ENCODE results near the gene CORO2B. TPM values are rescaled to one million over a fixed set of nuclear protein-coding genes. Genes with fewer than 3 reads are reported as not detected.

Gene CORO2B, protein sequence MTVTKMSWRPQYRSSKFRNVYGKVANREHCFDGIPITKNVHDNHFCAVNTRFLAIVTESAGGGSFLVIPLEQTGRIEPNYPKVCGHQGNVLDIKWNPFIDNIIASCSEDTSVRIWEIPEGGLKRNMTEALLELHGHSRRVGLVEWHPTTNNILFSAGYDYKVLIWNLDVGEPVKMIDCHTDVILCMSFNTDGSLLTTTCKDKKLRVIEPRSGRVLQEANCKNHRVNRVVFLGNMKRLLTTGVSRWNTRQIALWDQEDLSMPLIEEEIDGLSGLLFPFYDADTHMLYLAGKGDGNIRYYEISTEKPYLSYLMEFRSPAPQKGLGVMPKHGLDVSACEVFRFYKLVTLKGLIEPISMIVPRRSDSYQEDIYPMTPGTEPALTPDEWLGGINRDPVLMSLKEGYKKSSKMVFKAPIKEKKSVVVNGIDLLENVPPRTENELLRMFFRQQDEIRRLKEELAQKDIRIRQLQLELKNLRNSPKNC
- 31.3 and 42.5 TPM in 2 replicates for total RNA-seq

DNA sequence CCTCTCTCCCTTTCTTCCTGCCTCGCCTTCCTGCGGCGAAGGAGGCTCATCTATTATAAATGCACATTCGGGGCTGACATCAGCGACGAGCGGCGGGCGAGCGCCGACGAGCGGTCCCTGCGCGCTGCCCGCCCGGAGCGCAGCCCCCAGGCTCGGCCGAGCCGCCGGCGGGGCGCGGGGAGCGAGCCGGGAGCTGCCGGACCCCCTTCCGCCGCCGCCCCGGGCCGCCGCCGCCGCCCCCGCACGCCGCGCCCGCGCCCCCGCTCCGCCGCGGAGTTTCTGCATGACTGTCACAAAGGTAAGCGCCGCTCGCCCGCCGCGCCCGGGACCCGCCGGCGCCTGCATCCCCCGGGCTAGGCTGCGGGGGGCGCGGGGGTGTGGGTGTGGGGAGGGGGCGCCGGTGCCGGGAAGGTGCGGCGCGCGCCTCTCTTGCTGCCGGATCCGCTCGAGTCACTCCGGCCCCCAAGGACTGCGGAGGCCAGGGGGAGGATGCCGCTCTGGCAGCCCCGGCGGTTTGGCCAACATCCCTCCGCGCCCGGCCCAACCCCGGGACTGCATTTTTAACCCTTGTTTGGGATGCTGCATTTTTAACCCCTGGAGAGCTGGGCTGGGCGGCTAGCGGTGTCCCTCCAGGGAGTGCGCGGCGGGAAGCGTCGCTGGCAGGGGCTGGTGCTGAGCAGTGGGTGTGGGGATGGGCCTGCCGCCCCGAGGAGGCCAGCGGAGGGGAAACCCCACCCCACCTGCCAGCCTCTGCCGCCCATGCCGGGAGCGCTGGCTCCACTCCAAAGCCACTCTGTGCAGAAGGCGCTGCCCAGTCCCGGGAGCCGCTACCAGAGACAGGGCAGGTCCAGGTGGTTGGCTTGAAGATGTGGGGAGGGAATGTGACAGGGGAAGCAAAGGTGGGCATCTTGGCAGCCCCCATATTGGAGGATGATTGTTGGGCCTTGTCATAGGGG lies at the start of gene CORO2B:
CORO2B (plus strand) TSS at position 14 of the 956 bp plus-strand sequence; CDS start at position 284, 270 bp downstream.

Other genes starting within 250 kb of the CORO2B start
- gene ITGA11, start 146.8 kb upstream of the CORO2B start, total RNA-seq, result 3.1 and 8.6 TPM in 2 replicates
- gene ANP32A, start 241.9 kb downstream of the CORO2B start, total RNA-seq, result 50.8 and 56.4 TPM in 2 replicates

Data from smooth muscle cell of trachea (primary cell).